Measurements from ENCODE around the gene SOD1.
"Not testable (repeated sequence)": the region's sequence is repeated elsewhere in the genome, so short reads cannot be mapped to it uniquely, and the experiment has no call there.

Gene SOD1

DNA sequence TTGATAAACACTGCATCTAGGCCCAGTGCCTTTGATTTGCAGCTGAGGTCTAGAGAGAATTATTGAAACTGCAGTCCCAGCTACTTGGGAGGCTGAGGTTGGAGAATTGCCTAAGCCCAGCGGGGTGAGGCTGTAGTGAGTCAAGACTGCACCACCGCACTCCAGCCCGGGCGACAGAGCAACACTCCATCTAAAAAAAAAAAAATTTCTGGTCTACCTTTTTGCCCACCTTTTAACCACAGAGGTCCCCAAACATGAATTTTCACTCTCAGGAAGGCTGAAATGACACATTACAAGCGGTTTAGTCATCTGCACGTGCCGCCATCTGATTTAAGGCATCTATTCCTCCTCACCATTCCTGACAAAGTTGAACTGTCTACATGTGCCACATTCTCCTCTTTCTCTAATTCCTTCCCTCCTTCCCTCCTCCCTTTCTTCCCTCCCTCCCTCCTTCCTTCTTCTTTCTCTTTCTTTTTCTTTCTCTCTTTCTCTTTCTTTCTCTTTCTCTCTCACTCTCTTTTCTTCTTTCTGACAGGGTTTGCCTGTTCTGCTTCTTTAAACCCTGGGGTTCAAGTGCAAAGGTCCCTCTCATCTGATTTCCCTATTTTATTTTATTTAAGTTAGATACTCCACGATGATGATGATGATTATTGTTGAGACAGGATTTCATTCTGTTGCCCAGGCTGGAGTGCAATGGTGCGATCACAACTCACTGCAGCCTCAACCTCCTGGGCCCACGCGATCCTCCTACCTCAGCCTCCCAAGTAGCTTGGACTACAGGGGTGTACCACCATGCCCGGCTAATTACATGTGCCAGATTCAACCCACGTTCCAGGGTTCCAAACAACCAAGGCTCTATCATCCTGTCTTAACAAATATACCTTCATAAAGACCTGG is 3.0 kb upstream of the SOD1 start:
- no peak for DNase-seq

GRCh38 chr21:31658053-31658452 is 1.4 kb upstream of the SOD1 start:
- DNase-seq = no peak

GRCh38 chr21:31659286-31659535 is 282 bp upstream of the SOD1 start:
- no peak for DNase-seq

- DNase-seq = no peak
These were observed 719 bp downstream of the SOD1 start for GRCh38 chr21:31660259-31660565.

DNA sequence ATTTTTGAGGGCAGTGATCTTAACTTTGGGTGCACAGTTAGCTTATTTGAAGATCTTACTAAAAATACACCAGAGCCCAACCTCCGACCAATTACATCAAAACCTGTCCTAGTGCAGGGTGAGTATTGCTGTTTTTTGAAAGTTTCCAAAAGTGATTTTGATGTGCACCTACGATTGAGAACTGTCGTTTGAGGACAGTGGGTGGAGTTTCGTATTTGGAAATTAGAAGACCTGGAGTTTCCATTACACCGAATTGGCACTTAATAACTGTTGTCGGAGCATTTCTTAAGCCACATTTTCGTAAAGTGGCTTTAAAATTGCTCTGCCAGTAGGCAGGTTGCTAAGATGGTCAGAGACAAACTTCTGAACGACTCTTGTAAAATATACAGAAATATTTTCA is 1.1 kb downstream of the SOD1 start:
- DNase-seq = no peak

DNA sequence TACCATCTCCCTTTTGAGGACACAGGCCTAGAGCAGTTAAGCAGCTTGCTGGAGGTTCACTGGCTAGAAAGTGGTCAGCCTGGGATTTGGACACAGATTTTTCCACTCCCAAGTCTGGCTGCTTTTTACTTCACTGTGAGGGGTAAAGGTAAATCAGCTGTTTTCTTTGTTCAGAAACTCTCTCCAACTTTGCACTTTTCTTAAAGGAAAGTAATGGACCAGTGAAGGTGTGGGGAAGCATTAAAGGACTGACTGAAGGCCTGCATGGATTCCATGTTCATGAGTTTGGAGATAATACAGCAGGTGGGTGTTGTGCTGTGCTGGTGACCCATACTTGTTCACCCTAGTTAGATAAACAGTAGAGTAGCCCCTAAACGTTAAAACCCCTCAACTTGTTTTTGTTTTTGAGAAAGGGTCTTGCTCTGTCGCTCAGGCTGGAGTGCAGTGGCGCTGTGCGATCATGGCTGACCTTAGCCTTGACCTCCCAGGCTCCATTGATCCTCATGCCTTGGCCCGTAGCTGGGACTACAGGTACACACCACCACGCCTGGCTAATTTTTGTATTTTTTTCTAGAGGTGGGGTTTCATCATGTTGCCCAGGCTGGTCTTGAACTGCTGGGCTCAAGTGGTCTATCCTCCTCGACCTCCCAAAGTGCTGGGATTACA is 4.2 kb downstream of the SOD1 start:
- DNase-seq = no peak

DNA sequence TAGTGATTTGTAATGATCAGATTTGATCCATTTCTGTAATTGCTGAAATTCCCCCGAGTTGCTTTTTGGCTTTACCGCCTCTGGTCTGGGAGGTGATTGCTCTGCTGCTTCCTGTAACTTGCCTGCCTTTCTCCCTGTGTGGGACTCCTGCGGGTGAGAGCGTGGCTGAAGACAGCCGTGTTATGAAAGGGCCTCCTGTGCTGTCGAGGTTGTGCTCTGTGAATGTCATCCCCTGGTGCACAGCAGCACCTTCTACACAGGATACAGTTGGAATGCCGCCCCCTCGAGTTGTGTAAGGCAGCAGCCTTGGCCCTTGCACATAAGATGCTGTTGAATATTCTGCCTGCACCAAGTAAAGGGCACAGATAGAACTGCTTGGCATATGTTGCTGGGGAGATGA is 5.9 kb downstream of the SOD1 start:
- DNase-seq = no peak

GRCh38 chr21:31665869-31666268 is 6.4 kb downstream of the SOD1 start:
- not testable (repeated sequence) for DNase-seq

GRCh38 chr21:31666445-31667010 is 7.0 kb downstream of the SOD1 start:
- no peak for DNase-seq

DNA sequence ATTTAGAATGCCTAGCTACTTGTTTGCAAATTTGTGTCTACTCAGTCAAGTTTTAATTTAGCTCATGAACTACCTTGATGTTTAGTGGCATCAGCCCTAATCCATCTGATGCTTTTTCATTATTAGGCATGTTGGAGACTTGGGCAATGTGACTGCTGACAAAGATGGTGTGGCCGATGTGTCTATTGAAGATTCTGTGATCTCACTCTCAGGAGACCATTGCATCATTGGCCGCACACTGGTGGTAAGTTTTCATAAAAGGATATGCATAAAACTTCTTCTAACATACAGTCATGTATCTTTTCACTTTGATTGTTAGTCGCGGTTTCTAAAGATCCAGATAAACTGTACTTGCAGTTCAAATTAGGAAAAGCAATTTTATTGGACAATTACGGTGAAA is 7.6 kb downstream of the SOD1 start:
- DNase-seq = no peak

GRCh38 chr21:31667639-31668038 is 8.1 kb downstream of the SOD1 start:
- no peak for DNase-seq

DNA sequence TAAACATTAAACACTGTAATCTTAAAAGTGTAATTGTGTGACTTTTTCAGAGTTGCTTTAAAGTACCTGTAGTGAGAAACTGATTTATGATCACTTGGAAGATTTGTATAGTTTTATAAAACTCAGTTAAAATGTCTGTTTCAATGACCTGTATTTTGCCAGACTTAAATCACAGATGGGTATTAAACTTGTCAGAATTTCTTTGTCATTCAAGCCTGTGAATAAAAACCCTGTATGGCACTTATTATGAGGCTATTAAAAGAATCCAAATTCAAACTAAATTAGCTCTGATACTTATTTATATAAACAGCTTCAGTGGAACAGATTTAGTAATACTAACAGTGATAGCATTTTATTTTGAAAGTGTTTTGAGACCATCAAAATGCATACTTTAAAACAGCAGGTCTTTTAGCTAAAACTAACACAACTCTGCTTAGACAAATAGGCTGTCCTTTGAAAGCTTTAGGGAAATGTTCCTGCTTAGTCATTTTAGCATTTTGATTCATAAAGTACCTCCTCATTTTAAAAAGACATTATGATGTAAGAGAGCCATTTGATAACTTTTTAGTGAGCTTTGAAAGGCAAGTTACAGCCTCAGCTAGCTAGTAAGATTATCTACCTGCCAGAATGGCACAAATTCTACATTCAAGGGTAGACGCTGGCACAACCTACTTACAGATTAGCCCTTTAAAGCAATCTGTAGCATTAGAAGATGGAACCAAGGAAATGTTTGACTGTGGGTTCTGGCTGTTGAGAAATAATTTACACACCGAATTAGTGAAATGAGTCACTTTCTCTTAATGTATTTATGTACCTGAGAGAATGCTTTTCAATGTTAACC is 9.4 kb downstream of the SOD1 start:
- no peak for DNase-seq

- DNase-seq = no peak
These were observed 10.6 kb downstream of the SOD1 start for GRCh38 chr21:31670070-31670469.

- DNase-seq = no peak
These were observed 11.7 kb downstream of the SOD1 start for GRCh38 chr21:31671146-31671716.

DNA sequence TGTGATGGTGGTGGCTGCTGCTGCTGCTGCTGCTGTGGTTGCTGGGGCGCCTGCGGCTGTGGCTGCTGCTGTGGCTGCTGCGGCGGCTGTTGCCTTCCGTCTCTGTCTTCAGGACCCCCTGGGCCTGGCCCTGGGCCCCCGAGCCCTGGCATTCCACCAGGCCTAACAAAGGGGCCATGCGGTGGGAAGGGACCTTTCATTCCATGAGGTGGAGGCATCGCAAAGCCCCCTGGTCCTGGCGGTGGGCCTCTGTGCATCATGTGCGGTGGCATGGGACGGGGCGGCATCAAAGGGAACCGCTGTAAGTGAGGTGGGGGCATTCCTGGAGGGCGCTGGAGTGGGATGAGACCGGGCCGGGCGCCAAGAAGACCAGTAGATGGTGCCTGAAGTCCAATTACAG is 12.4 kb downstream of the SOD1 start:
- DNase-seq = no peak

DNA sequence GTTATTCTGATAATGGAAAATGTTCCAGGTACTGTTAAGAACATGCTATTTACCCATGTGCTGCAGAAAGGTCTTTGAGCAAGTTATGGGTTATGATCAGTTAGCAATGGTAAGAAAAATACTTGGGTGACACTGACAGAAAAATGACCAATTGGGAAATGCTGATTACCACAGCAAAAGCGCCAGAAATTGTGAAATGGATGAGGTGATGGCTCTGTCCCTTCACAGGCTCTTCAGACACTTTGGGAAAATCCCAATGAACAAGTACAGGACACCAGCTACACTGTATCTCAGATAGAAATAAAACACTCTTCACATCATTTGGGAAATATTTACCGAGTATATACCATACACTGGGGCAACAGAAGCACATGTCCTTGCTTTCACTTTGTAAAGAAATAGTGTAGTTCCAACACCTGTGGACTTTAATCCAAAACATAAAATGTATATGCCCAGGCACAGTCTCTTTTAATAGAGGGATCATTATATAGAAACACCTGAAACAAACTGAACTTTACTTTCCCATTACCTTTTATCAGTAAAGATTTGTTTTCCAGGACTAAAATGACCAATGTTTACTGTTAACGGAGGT is 13.9 kb downstream of the SOD1 start:
- no peak for DNase-seq

DNA sequence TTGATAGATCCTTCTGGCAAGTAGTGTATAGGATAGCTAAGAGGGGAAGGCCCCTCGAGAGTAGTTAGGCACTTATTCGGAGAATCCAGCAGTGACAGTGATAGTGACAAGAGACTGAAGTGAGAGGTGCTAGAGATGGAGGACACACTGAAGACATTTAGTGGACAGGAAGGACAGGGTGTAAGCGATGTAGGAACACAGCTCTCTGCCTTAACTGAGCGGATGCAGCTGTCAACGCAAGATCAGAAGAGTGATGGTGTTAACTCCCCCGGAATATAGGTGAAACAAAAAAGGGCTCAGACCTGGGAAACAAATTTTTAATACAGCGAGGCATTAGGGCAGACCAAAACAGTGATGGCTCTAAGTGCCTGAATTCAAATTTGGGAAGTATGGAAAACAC is 15.8 kb downstream of the SOD1 start:
- DNase-seq = no peak

- no peak for DNase-seq
These were observed 16.5 kb downstream of the SOD1 start for GRCh38 chr21:31675960-31676359.

DNA sequence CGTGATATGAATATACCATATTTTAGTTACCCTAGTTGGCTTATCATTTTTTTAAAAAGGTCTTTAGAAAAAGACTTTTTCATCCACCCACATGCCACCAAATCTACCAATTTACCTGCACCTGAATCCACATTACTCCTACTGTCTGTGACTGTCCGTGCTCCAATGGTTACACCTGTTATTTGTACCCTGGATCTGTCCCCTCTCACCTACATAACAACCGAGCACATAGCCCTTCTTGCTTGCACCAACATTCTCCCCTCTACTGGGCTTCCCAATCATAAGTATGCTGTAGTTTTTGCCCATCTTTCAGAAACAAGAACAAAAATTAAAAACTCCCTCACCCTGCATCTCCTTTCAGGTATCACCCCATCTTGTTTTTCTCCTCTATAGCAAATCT is 17.6 kb downstream of the SOD1 start:
- no peak for DNase-seq

DNA sequence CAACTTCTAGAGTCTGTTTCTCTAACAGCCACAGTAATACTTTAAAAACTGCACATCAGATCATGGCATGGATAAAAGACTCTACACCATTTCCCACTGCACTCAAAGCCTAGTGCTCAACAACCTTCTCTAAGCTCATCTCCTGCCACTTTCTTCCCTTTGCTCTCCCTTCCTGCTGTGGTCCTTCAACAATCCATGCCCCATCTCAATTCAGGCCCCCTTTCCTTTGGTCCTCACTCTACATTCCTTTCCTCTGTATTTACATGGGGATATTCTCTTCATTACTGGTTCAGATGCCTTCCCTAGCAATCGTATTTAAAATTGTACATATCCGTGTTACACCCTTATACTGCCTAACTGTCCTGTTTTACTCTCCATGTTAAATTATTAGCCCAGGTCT is 19.0 kb downstream of the SOD1 start:
- no peak for DNase-seq

DNA sequence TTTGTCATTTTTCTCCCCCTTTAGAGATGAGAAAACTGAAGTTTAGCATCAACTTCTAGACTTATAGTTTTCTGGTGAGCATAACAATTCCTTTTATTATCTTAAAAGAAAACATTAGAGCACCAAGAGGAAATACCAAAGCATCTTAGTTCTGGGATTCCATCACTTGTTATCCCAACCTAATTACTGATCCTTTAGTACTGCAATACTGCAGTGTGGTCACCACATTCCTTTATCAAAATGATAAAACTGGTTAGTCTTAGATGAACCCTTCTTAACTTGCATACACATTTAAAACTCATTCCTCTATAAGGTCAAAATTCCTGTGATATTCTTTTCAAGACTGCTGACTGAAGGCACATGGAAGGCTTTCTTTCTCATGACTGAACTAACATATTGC is 23.1 kb downstream of the SOD1 start:
- DNase-seq = no peak

GRCh38 chr21:31683029-31683428 is 23.5 kb downstream of the SOD1 start:
- no peak for DNase-seq

GRCh38 chr21:31684918-31685317 is 25.4 kb downstream of the SOD1 start:
- DNase-seq = no peak

Data from effector CD4-positive, alpha-beta T cell (primary cell).